ENCODE data around the gene ARIH1. TPM values are rescaled to one million over a fixed set of nuclear protein-coding genes. Genes with fewer than 3 reads are reported as not detected.

The ARIH1 gene
- total and polyA plus RNA-seq, 2 experiments from 2014 or later, result 24.5 to 29.5 TPM

- DNase-seq, result no peak
- Histone ChIP-seq H3K79me2 (ENCODE audit: insufficient read depth) (peaks cover 37% of the 10 kb centered on the region), H4K20me1 (ENCODE audit: insufficient read depth) (no peaks in the 10 kb centered on the region), H3K27ac (no peak overlapping the region), H3K9ac (no peak overlapping the region), H3K9me2 (ENCODE audit: insufficient read depth) (no peaks in the 10 kb centered on the region), H3K4me3 (no peak overlapping the region), H3K9me3 (ENCODE audit: low read depth) (no peaks in the 10 kb centered on the region), H3K36me3 (ENCODE audit: low read depth) (peaks cover 50% of the 10 kb centered on the region), H3F3A (ENCODE audit: insufficient read depth) (peaks cover 9% of the 10 kb centered on the region), H3K4me2 (ENCODE audit: unreplicated experiment) (no peak overlapping the region), H2AFZ (no peak overlapping the region), H3K27me3 (replicated peaks; ENCODE audit: insufficient read depth) (no peaks in the 10 kb centered on the region), H3K4me1 (ENCODE audit: insufficient read depth) (no peaks in the 10 kb centered on the region)
- in situ Hi-C loops (cut with MboI), result no loop called here
- 95 to 98% methylated on average over 4 of the region's 4 CpGs for WGBS, 2 experiments (ENCODE audit: low coverage in 1 of 2, low lambda C conversion rate in 2 of 2, missing lambda C conversion rate in 2 of 2)
- TF ChIP-seq EZH2 (IDR thresholded peaks at IDR 0.05; ENCODE audit: insufficient read depth, poor library complexity, severe bottlenecking) (no peak), EZH2phosphoT487 (IDR thresholded peaks at IDR 0.05; ENCODE audit: insufficient read depth, low read depth) (no peak)
Measured at GRCh38 chr15:72584006-72584405, 109.9 kb downstream of the ARIH1 start.

GRCh38 chr15:72585025-72585424, 110.9 kb downstream of the ARIH1 start:
- H3K4me3 ChIP-seq, result no peak overlapping the region
- in situ Hi-C loops (cut with MboI), result no loop called here
- no peaks in the 10 kb centered on the region for H3K27me3 ChIP-seq (replicated peaks; ENCODE audit: insufficient read depth)
- no peaks in the 10 kb centered on the region for H3K9me3 ChIP-seq (ENCODE audit: low read depth)
- no peak overlapping the region for H2AFZ ChIP-seq
- no peaks in the 10 kb centered on the region for H3K9me2 ChIP-seq (ENCODE audit: insufficient read depth)
- no peak overlapping the region for H3K4me2 ChIP-seq (ENCODE audit: unreplicated experiment)
- no peak for DNase-seq
- TF ChIP-seq EZH2 (IDR thresholded peaks at IDR 0.05; ENCODE audit: insufficient read depth, poor library complexity, severe bottlenecking), result no peak
- no peak for TF ChIP-seq EZH2phosphoT487 (IDR thresholded peaks at IDR 0.05; ENCODE audit: insufficient read depth, low read depth)
- no peaks in the 10 kb centered on the region for H4K20me1 ChIP-seq (ENCODE audit: insufficient read depth)
- no peak overlapping the region for H3K27ac ChIP-seq
- peaks cover 44% of the 10 kb centered on the region for H3K36me3 ChIP-seq (ENCODE audit: low read depth)
- H3K9ac ChIP-seq, result no peak overlapping the region
- 79 to 88% methylated on average over 2 of the region's 2 CpGs for WGBS, 2 experiments (ENCODE audit: low coverage in 1 of 2, low lambda C conversion rate in 2 of 2, missing lambda C conversion rate in 2 of 2)
- H3F3A ChIP-seq (ENCODE audit: insufficient read depth), result peaks cover 9% of the 10 kb centered on the region
- peaks cover 28% of the 10 kb centered on the region for H3K79me2 ChIP-seq (ENCODE audit: insufficient read depth)
- H3K4me1 ChIP-seq (ENCODE audit: insufficient read depth), result no peaks in the 10 kb centered on the region

GRCh38 chr15:72585476-72586058, 111.4 kb downstream of the ARIH1 start:
- Histone ChIP-seq H2AFZ (no peak overlapping the region), H3K27ac (no peak overlapping the region), H3K9me3 (ENCODE audit: low read depth) (no peaks in the 10 kb centered on the region), H3K9ac (no peak overlapping the region), H3F3A (ENCODE audit: insufficient read depth) (peaks cover 11% of the 10 kb centered on the region), H3K4me2 (ENCODE audit: unreplicated experiment) (no peak overlapping the region), H3K9me2 (ENCODE audit: insufficient read depth) (no peaks in the 10 kb centered on the region), H3K36me3 (ENCODE audit: low read depth) (peaks cover 39% of the 10 kb centered on the region), H4K20me1 (ENCODE audit: insufficient read depth) (no peaks in the 10 kb centered on the region), H3K4me3 (no peak overlapping the region), H3K4me1 (ENCODE audit: insufficient read depth) (no peaks in the 10 kb centered on the region), H3K79me2 (ENCODE audit: insufficient read depth) (peaks cover 22% of the 10 kb centered on the region; the same call in 1 of the 2 replicates), H3K27me3 (replicated peaks; ENCODE audit: insufficient read depth) (no peaks in the 10 kb centered on the region)
- DNase-seq, result peak; percentile 44
- in situ Hi-C loops (cut with MboI), result no loop called here
- TF ChIP-seq EZH2phosphoT487 (IDR thresholded peaks at IDR 0.05; ENCODE audit: insufficient read depth, low read depth) (no peak), EZH2 (IDR thresholded peaks at IDR 0.05; ENCODE audit: insufficient read depth, poor library complexity, severe bottlenecking) (no peak)
- WGBS, 2 experiments (ENCODE audit: low coverage in 1 of 2, low lambda C conversion rate in 2 of 2, missing lambda C conversion rate in 2 of 2), result 97 to 100% methylated on average over 1 of the region's 1 CpG

- no peak for TF ChIP-seq EZH2 (IDR thresholded peaks at IDR 0.05; ENCODE audit: insufficient read depth, poor library complexity, severe bottlenecking)
- Histone ChIP-seq H3K4me1 (ENCODE audit: insufficient read depth) (peaks cover 5% of the 10 kb centered on the region), H4K20me1 (ENCODE audit: insufficient read depth) (no peaks in the 10 kb centered on the region), H3K4me3 (no peak overlapping the region), H3F3A (ENCODE audit: insufficient read depth) (peaks cover 15% of the 10 kb centered on the region), H3K9me3 (ENCODE audit: low read depth) (no peaks in the 10 kb centered on the region), H3K27me3 (replicated peaks; ENCODE audit: insufficient read depth) (no peaks in the 10 kb centered on the region), H3K9ac (no peak overlapping the region), H3K36me3 (ENCODE audit: low read depth) (peaks cover 16% of the 10 kb centered on the region), H3K79me2 (ENCODE audit: insufficient read depth) (0 out of 2 replicates have a peak, but pooled peaks cover 2% of the 10 kb centered on the region), H2AFZ (no peak overlapping the region), H3K9me2 (ENCODE audit: insufficient read depth) (no peaks in the 10 kb centered on the region), H3K27ac (no peak overlapping the region), H3K4me2 (ENCODE audit: unreplicated experiment) (no peak overlapping the region)
- in situ Hi-C loops (cut with MboI), result no loop called here
- DNase-seq, result no peak
- WGBS, 2 experiments (ENCODE audit: low coverage in 1 of 2, low lambda C conversion rate in 2 of 2, missing lambda C conversion rate in 2 of 2), result 95 to 98% methylated on average over 3 of the region's 3 CpGs
Measured at GRCh38 chr15:72588096-72588495, 114.0 kb downstream of the ARIH1 start.
